H9 (cell line): ENCODE results near the gene IQSEC1. TPM values are rescaled to one million over a fixed set of nuclear protein-coding genes. Genes with fewer than 3 reads are reported as not detected.

ENCODE experiments used
- DNase-seq: peaks from one replicate; pipeline ENCODE4 v3.0.0-alpha.2; 2017
- H2AFZ ChIP-seq: one replicate; pipeline ENCODE4 v1.6.1; 2013; ENCODE audit warnings: mild to moderate bottlenecking, low read length, control low read depth, moderate library complexity
- H2AK5ac ChIP-seq: 2 replicates; pipeline ENCODE4 v1.6.1; 2013; ENCODE audit warnings: low read length, control low read depth, mixed read lengths; ENCODE audit not compliant: insufficient read length
- H2BK120ac ChIP-seq: one replicate; pipeline ENCODE4 v1.6.1; 2013; ENCODE audit warnings: low read depth, mild to moderate bottlenecking, low read length, control low read depth, inconsistent platforms; ENCODE audit not compliant: poor library complexity, severe bottlenecking
- H2BK12ac ChIP-seq: 2 replicates; pipeline ENCODE4 v1.6.1; 2013; ENCODE audit warnings: low read length, control low read depth, mixed read lengths, low read depth; ENCODE audit not compliant: insufficient read length
- H2BK15ac ChIP-seq: 2 replicates; pipeline ENCODE4 v1.6.1; 2013; ENCODE audit warnings: low read depth, low read length, control low read depth
- H2BK20ac ChIP-seq: one replicate; pipeline ENCODE4 v1.6.1; 2013; ENCODE audit warnings: low read depth, mild to moderate bottlenecking, low read length, control low read depth, inconsistent platforms; ENCODE audit not compliant: poor library complexity, severe bottlenecking
- H2BK5ac ChIP-seq: 2 replicates; pipeline ENCODE4 v1.6.1; 2013; ENCODE audit warnings: low read length, control low read depth, mixed read lengths; ENCODE audit not compliant: insufficient read length
- H3K14ac ChIP-seq: 2 replicates; pipeline ENCODE4 v1.6.1; 2013; ENCODE audit warnings: low read length, control low read depth; ENCODE audit not compliant: insufficient read depth
- H3K18ac ChIP-seq: 2 replicates; pipeline ENCODE4 v1.6.1; 2013; ENCODE audit warnings: low read depth, mild to moderate bottlenecking, mixed read lengths, low read length, control low read depth; ENCODE audit not compliant: insufficient read length
- H3K23ac ChIP-seq: 2 replicates; pipeline ENCODE4 v1.6.1; 2013; ENCODE audit warnings: low read length, control low read depth, mixed read lengths, low read depth; ENCODE audit not compliant: insufficient read length
- H3K23me2 ChIP-seq: 2 replicates; pipeline ENCODE4 v1.6.1; 2013; ENCODE audit warnings: low read depth, mild to moderate bottlenecking, mixed read lengths, low read length, control low read depth; ENCODE audit not compliant: insufficient read length, poor library complexity, severe bottlenecking
- H3K27ac ChIP-seq: 2 replicates; pipeline ENCODE4 v1.5.1; 2013; ENCODE audit warnings: low read length, control low read depth, mixed read lengths, low read depth; ENCODE audit not compliant: insufficient read length
- H3K27me3 ChIP-seq: 2 replicates; pipeline ENCODE4 v1.6.1; 2013; ENCODE audit warnings: low read length, control low read depth, inconsistent platforms; ENCODE audit not compliant: insufficient read depth
- H3K4ac ChIP-seq: 2 replicates; pipeline ENCODE4 v1.6.1; 2013; ENCODE audit warnings: low read depth, mild to moderate bottlenecking, control low read depth, inconsistent platforms, low read length, moderate library complexity
- H3K4me1 ChIP-seq: 2 replicates; pipeline ENCODE4 v1.6.1; 2013; ENCODE audit warnings: low read length, control low read depth, inconsistent platforms; ENCODE audit not compliant: insufficient read depth
- H3K4me2 ChIP-seq: 2 replicates; pipeline ENCODE4 v1.6.1; 2013; ENCODE audit warnings: low read length, control low read depth, mixed read lengths; ENCODE audit not compliant: insufficient read length, insufficient read depth
- H3K56ac ChIP-seq: 2 replicates; pipeline ENCODE4 v1.6.1; 2013; ENCODE audit warnings: low read depth, mild to moderate bottlenecking, mixed read lengths, low read length, control low read depth; ENCODE audit not compliant: insufficient read length
- H3K79me1 ChIP-seq: 2 replicates; pipeline ENCODE4 v1.6.1; 2013; ENCODE audit warnings: low read depth, mild to moderate bottlenecking, moderate library complexity, low read length, control low read depth, inconsistent platforms; ENCODE audit not compliant: insufficient read depth, poor library complexity, severe bottlenecking
- H3K79me2 ChIP-seq: 2 replicates; pipeline ENCODE4 v1.6.1; 2013; ENCODE audit warnings: low read length, control low read depth, inconsistent platforms; ENCODE audit not compliant: insufficient read depth
- H3K9ac ChIP-seq: 2 replicates; pipeline ENCODE4 v1.6.1; 2013; ENCODE audit warnings: low read length, control low read depth, mixed read lengths; ENCODE audit not compliant: insufficient read length; ENCODE audit errors: extremely low read depth
- H3K9me3 ChIP-seq: one replicate; pipeline ENCODE4 v1.6.1; 2013; ENCODE audit warnings: low read depth, low read length, inconsistent platforms; ENCODE audit not compliant: control insufficient read depth
- H3T11ph ChIP-seq: one replicate; pipeline ENCODE4 v1.6.1; 2013; ENCODE audit warnings: mild to moderate bottlenecking, low read length, control low read depth, inconsistent platforms
- H4K20me1 ChIP-seq: one replicate; pipeline ENCODE4 v1.6.1; 2013; ENCODE audit not compliant: control insufficient read depth, insufficient read length, insufficient read depth
- H4K5ac ChIP-seq: 2 replicates; pipeline ENCODE4 v1.6.1; 2013; ENCODE audit warnings: low read depth, mild to moderate bottlenecking, mixed read lengths, low read length, control low read depth; ENCODE audit not compliant: insufficient read length
- H4K8ac ChIP-seq: replicated peaks from 2 replicates; pipeline ENCODE4 v1.6.1; 2013; ENCODE audit warnings: low read length, control low read depth, mixed read lengths, low read depth; ENCODE audit not compliant: insufficient read length
- H4K91ac ChIP-seq: 2 replicates; pipeline ENCODE4 v1.6.1; 2013; ENCODE audit warnings: low read depth, mild to moderate bottlenecking, moderate library complexity, mixed read lengths, low read length, control low read depth; ENCODE audit not compliant: insufficient read length
- H3K27ac Mint-ChIP-seq, 3 experiments: 2 replicates in 2 of 3; 3 replicates in 1 of 3; pipeline ENCODE4 v1.8.0; 2020 to 2021; ENCODE audit warnings: mixed read lengths in 3 of 3, mild to moderate bottlenecking in 1 of 3, moderate library complexity in 1 of 3
- H3K27me3 Mint-ChIP-seq: 2 replicates; pipeline ENCODE4 v1.8.0; 2021; ENCODE audit warnings: low read depth, mild to moderate bottlenecking, moderate library complexity, mixed read lengths
- H3K36me3 Mint-ChIP-seq, 3 experiments: 2 replicates in 2 of 3; 3 replicates in 1 of 3; pipeline ENCODE4 v1.8.0; 2020 to 2021; ENCODE audit warnings: low read depth in 3 of 3, mixed read lengths in 3 of 3; ENCODE audit not compliant: insufficient read depth in 1 of 3
- H3K4me1 Mint-ChIP-seq, 2 experiments: 2 replicates each; pipeline ENCODE4 v1.8.0; 2020; ENCODE audit warnings: mixed read lengths in 2 of 2
- H3K4me3 Mint-ChIP-seq, 2 experiments: 2 replicates in 1 of 2; 3 replicates in 1 of 2; pipeline ENCODE4 v1.8.0; 2020 to 2021; ENCODE audit warnings: mild to moderate bottlenecking in 2 of 2, mixed read lengths in 2 of 2, moderate library complexity in 1 of 2
- H3K9me3 Mint-ChIP-seq, 2 experiments: 2 replicates in 1 of 2; 3 replicates in 1 of 2; pipeline ENCODE4 v1.8.0; 2020; ENCODE audit warnings: mild to moderate bottlenecking in 2 of 2, mixed read lengths in 2 of 2, moderate library complexity in 1 of 2
- WGBS: extraction: QIAGEN DNeasy Blood & Tissue Kit; methylation state at CpG from one replicate; pipeline ENCODE4 v1.1.7; 2013; ENCODE audit warnings: missing lambda C conversion rate, low lambda C conversion rate, mixed read lengths; ENCODE audit not compliant: insufficient read length; ENCODE audit errors: extremely low coverage; 5-methylcytosine and 5-hydroxymethylcytosine counted together
- total RNA-seq: library from RNA; stranded (reverse); gene quantifications from 2 replicates; pipeline ENCODE4 v1.2.1, GENCODE V29; 2021
- TF ChIP-seq, protein P1 (sequence below): fragments of 200-600 bp; sonication (generic); conservative IDR thresholded peaks from 3 replicates; pipeline ENCODE4 v1.8.0; 2021; ENCODE audit warnings: antibody characterized with exemption, mild to moderate bottlenecking

The IQSEC1 gene
- total RNA-seq, 1 experiment from 2014 or later: 19.1 TPM

- H3K4ac ChIP-seq: no peak overlapping the region
- H2AK5ac ChIP-seq: no peak overlapping the region
- H3K56ac ChIP-seq: no peak overlapping the region
- no peak overlapping the region for H3T11ph ChIP-seq
- Mint-ChIP-seq H3K9me3 (peaks cover 6 to 8% of the 10 kb centered on the region in 2 experiments; a peak in 3 of 5 replicates), H3K27ac (no peak overlapping the region; a peak in 1 of 7 replicates), H3K27me3 (peaks cover 5% of the 10 kb centered on the region), H3K4me3 (no peak overlapping the region), H3K36me3 (peaks cover 4 to 8% (median 4%) of the 10 kb centered on the region in 3 experiments; a peak in 6 of 7 replicates), H3K4me1 (peaks cover 27 to 51% of the 10 kb centered on the region in 2 experiments)
- H2BK5ac ChIP-seq: no peak overlapping the region
- peak; percentile 84 for DNase-seq
- H2BK15ac ChIP-seq: no peak overlapping the region
- H3K79me2 ChIP-seq: no peaks in the 10 kb centered on the region
- H3K9ac ChIP-seq: no peak overlapping the region
- no peak overlapping the region for H4K8ac ChIP-seq
- H3K79me1 ChIP-seq: no peaks in the 10 kb centered on the region
- no peak overlapping the region for H4K91ac ChIP-seq
- no peak overlapping the region for H4K5ac ChIP-seq
- no CpG with 5 or more reads among the region's 7 CpGs for WGBS
- no peaks in the 10 kb centered on the region for H3K4me1 ChIP-seq
- no peak overlapping the region for H3K18ac ChIP-seq
- no peak overlapping the region for H3K14ac ChIP-seq
- H3K27ac ChIP-seq: no peak overlapping the region
- no peak overlapping the region for H2BK20ac ChIP-seq
- no peak overlapping the region for H3K4me2 ChIP-seq
- no peak overlapping the region for H3K23ac ChIP-seq
- no peaks in the 10 kb centered on the region for H4K20me1 ChIP-seq
- no peaks in the 10 kb centered on the region for H3K27me3 ChIP-seq
- H3K9me3 ChIP-seq: no peaks in the 10 kb centered on the region
- H2BK12ac ChIP-seq: no peak overlapping the region
- H2AFZ ChIP-seq: no peak overlapping the region
- H2BK120ac ChIP-seq: no peak overlapping the region
- TF ChIP-seq, protein P1, sequence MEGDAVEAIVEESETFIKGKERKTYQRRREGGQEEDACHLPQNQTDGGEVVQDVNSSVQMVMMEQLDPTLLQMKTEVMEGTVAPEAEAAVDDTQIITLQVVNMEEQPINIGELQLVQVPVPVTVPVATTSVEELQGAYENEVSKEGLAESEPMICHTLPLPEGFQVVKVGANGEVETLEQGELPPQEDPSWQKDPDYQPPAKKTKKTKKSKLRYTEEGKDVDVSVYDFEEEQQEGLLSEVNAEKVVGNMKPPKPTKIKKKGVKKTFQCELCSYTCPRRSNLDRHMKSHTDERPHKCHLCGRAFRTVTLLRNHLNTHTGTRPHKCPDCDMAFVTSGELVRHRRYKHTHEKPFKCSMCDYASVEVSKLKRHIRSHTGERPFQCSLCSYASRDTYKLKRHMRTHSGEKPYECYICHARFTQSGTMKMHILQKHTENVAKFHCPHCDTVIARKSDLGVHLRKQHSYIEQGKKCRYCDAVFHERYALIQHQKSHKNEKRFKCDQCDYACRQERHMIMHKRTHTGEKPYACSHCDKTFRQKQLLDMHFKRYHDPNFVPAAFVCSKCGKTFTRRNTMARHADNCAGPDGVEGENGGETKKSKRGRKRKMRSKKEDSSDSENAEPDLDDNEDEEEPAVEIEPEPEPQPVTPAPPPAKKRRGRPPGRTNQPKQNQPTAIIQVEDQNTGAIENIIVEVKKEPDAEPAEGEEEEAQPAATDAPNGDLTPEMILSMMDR: peak; percentile 88
- no peaks in the 10 kb centered on the region for H3K23me2 ChIP-seq
Measured at GRCh38 chr3:12984023-12984823, 89.0 kb downstream of the IQSEC1 start.
